A673 (cell line): ENCODE measurements around the gene FBLN2. TPM values are rescaled to one million over a fixed set of nuclear protein-coding genes. Genes with fewer than 3 reads are reported as not detected.

ENCODE experiments used
- BruUV-seq: library from RNA; stranded (reverse); fragments of 400-500 nt; replicated peaks from 2 replicates; lab custom pipeline; 2021; lab: Mats Ljungman, UMichigan
- CTCF ChIA-PET: fragments of 300-600 bp; sonication (Branson Sonifier 250); formaldehyde crosslinking; loops from one replicate; lab custom pipeline; 2022; ENCODE audit warnings: antibody characterized with exemption; lab: Charles Lee
- POLR2A ChIA-PET: fragments of 300-600 bp; sonication (Branson Sonifier 250); formaldehyde crosslinking; loops from one replicate; lab custom pipeline; 2022; ENCODE audit warnings: antibody characterized with exemption; ENCODE audit not compliant: low non-redundant PET; lab: Charles Lee
- DNase-seq: peaks from one replicate; pipeline ENCODE4 v3.0.0-alpha.2; 2015; ENCODE audit warnings: low spot score
- H3K27ac ChIP-seq: fragments of 200-600 bp; sonication (generic); 2 replicates; pipeline ENCODE4 v1.5.1; 2016; ENCODE audit warnings: mixed run types, low read depth, mild to moderate bottlenecking, mixed read lengths, antibody characterized with exemption, low read length; ENCODE audit not compliant: poor library complexity, severe bottlenecking
- H3K27me3 ChIP-seq: fragments of 200-600 bp; sonication (generic); replicated peaks from 2 replicates; pipeline ENCODE4 v1.6.1; 2017; ENCODE audit warnings: mixed run types, low read depth, mild to moderate bottlenecking, mixed read lengths, antibody characterized with exemption, low read length; ENCODE audit not compliant: insufficient read depth, poor library complexity
- H3K36me3 ChIP-seq: fragments of 200-600 bp; sonication (generic); 2 replicates; pipeline ENCODE4 v1.6.1; 2016; ENCODE audit warnings: mixed run types, mild to moderate bottlenecking, mixed read lengths, antibody characterized with exemption, low read length; ENCODE audit not compliant: insufficient read depth, poor library complexity, severe bottlenecking
- H3K4me1 ChIP-seq: fragments of 200-600 bp; sonication (generic); 2 replicates; pipeline ENCODE4 v1.6.1; 2017; ENCODE audit warnings: mixed run types, mild to moderate bottlenecking, mixed read lengths, antibody characterized with exemption, low read length; ENCODE audit not compliant: insufficient read depth, poor library complexity, severe bottlenecking
- H3K4me3 ChIP-seq: fragments of 200-600 bp; sonication (generic); 2 replicates; pipeline ENCODE4 v1.5.1; 2016; ENCODE audit warnings: low read depth, mixed run types, mild to moderate bottlenecking, mixed read lengths, low read length; ENCODE audit not compliant: poor library complexity, severe bottlenecking
- H3K9me3 ChIP-seq: fragments of 200-600 bp; sonication (generic); 2 replicates; pipeline ENCODE4 v1.6.1; 2016; ENCODE audit warnings: mixed run types, low read depth, mild to moderate bottlenecking, mixed read lengths, antibody characterized with exemption, low read length; ENCODE audit not compliant: poor library complexity, severe bottlenecking
- CTCF ChIP-seq: fragments of 300-800, 200-600 bp; sonication (generic); conservative IDR thresholded peaks from 2 replicates; pipeline ENCODE4 v1.5.1; 2017; ENCODE audit warnings: low read depth, mild to moderate bottlenecking, antibody characterized with exemption, low read length, moderate library complexity, mixed read lengths
- EZH2 ChIP-seq: fragments of 200-600 bp; sonication (generic); IDR thresholded peaks from 2 replicates; pipeline ENCODE4 v1.6.1; 2017; ENCODE audit warnings: borderline replicate concordance, low read depth, mild to moderate bottlenecking, mixed read lengths, antibody characterized with exemption, low read length; ENCODE audit not compliant: poor library complexity, severe bottlenecking
- intact Hi-C: fragments of 100-400 bp; cut with micrococcal nuclease; formaldehyde crosslinking; loops from one replicate; pipeline ENCODE4 v1.10.0; 2022; ENCODE audit not compliant: unreplicated experiment
- total RNA-seq: library from RNA; stranded (reverse); gene quantifications from 2 replicates; pipeline ENCODE4 v1.2.3, GENCODE V29; 2021

The FBLN2 gene
- total RNA-seq, 1 experiment from 2014 or later, result 0.71 TPM

- H3K9me3 ChIP-seq, result no peaks in the 10 kb centered on the region
- H3K27ac ChIP-seq, result no peak overlapping the region
- no peaks in the 10 kb centered on the region for H3K4me1 ChIP-seq
- intact Hi-C loops, result no loop called here
- no peaks in the 10 kb centered on the region for H3K36me3 ChIP-seq
- BruUV-seq, result no TSS peak
- no peaks in the 10 kb centered on the region for H3K27me3 ChIP-seq
- H3K4me3 ChIP-seq, result no peak overlapping the region
- TF ChIP-seq EZH2 (no peak), CTCF (no peak)
- ChIA-PET CTCF (no interaction called here), POLR2A (no interaction called here)
- no peak for DNase-seq
Observed at GRCh38 chr3:13629644-13630043, 80.7 kb downstream of the FBLN2 start.

GRCh38 chr3:13631256-13631655, 82.3 kb downstream of the FBLN2 start:
- Histone ChIP-seq H3K9me3 (no peaks in the 10 kb centered on the region), H3K27ac (no peak overlapping the region), H3K4me1 (no peaks in the 10 kb centered on the region), H3K27me3 (no peaks in the 10 kb centered on the region), H3K36me3 (no peaks in the 10 kb centered on the region), H3K4me3 (no peak overlapping the region)
- no peak for DNase-seq
- ChIA-PET POLR2A (no interaction called here), CTCF (no interaction called here)
- no peak for TF ChIP-seq EZH2
- TF ChIP-seq CTCF, result no peak
- intact Hi-C loops, result no loop called here
- no TSS peak for BruUV-seq

DNA sequence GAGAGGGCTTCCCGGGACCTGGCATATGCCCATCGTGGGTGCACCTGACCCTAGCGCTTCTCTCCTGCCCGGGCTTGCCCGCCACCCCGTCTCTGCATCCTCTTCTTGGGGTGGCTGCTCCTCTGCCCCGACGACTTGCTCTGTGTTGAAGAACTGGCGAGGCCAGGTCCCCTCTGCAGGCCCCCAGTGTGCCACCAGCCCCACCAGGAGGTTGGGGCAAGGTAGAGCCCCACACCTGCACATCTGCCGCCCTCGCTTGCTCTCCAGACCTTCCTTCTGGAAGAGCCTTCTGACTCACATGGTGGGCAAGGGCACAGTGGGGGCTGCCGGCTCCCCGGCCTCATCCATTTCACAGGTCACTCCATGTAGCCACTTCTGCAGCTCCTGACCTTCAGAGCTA, 84.3 kb downstream of the FBLN2 start:
- Histone ChIP-seq H3K4me1 (no peaks in the 10 kb centered on the region), H3K9me3 (no peaks in the 10 kb centered on the region), H3K4me3 (no peak overlapping the region), H3K27me3 (no peaks in the 10 kb centered on the region), H3K36me3 (no peaks in the 10 kb centered on the region), H3K27ac (no peak overlapping the region)
- POLR2A ChIA-PET, result no interaction called here
- intact Hi-C loops, result no loop called here
- BruUV-seq, result no TSS peak
- no peak for TF ChIP-seq EZH2
- TF ChIP-seq CTCF, result no peak
- no peak for DNase-seq
- CTCF ChIA-PET, result no interaction called here
